ENCODE measurements around the gene TMEM135. TPM values are rescaled to one million over a fixed set of nuclear protein-coding genes. Genes with fewer than 3 reads are reported as not detected.
"Not testable (repeated sequence)": the region's sequence is repeated elsewhere in the genome, so short reads cannot be mapped to it uniquely, and the experiment has no call there.

TMEM135 gene
- total RNA-seq, 4 donors from 2014 or later, result 19.8 to 52.6 (median 38.9) TPM

- no peak for ATAC-seq (ENCODE audit: low FRiP score)
- no peak for TF ChIP-seq CTCF (IDR thresholded peaks at IDR 0.05)
- no peak for DNase-seq (ENCODE audit: low spot score)
Observed at GRCh38 chr11:87139475-87139874, 101.7 kb downstream of the TMEM135 start.

GRCh38 chr11:87141322-87141721 lies 103.6 kb downstream of the TMEM135 start:
- ATAC-seq (ENCODE audit: low FRiP score) (no peak), DNase-seq (ENCODE audit: low spot score) (no peak)
- TF ChIP-seq CTCF (IDR thresholded peaks at IDR 0.05), result no peak

GRCh38 chr11:87141980-87142514 lies 104.3 kb downstream of the TMEM135 start:
- ATAC-seq (ENCODE audit: low FRiP score) (no peak), DNase-seq (ENCODE audit: low spot score) (no peak)
- TF ChIP-seq CTCF (IDR thresholded peaks at IDR 0.05), result no peak

GRCh38 chr11:87142594-87142993 lies 104.9 kb downstream of the TMEM135 start:
- ATAC-seq (ENCODE audit: low FRiP score) (no peak), DNase-seq (ENCODE audit: low spot score) (no peak)
- no peak for TF ChIP-seq CTCF (IDR thresholded peaks at IDR 0.05)

GRCh38 chr11:87143641-87144040 lies 105.9 kb downstream of the TMEM135 start:
- TF ChIP-seq CTCF (IDR thresholded peaks at IDR 0.05), result no peak
- ATAC-seq (ENCODE audit: low FRiP score), result no peak
- no peak for DNase-seq (ENCODE audit: low spot score)

- no peak for DNase-seq (ENCODE audit: low spot score)
- TF ChIP-seq CTCF (IDR thresholded peaks at IDR 0.05), result no peak
- no peak for ATAC-seq (ENCODE audit: low FRiP score)
Observed at GRCh38 chr11:87144252-87144651, 106.5 kb downstream of the TMEM135 start.

GRCh38 chr11:87148749-87149148 lies 111.0 kb downstream of the TMEM135 start:
- ATAC-seq (ENCODE audit: low FRiP score), result no peak
- no peak for TF ChIP-seq CTCF (IDR thresholded peaks at IDR 0.05)
- no peak for DNase-seq (ENCODE audit: low spot score)

GRCh38 chr11:87149782-87150181 lies 112.0 kb downstream of the TMEM135 start:
- DNase-seq (ENCODE audit: low spot score); ATAC-seq (ENCODE audit: low FRiP score): not testable (repeated sequence)

Data from omental fat pad (tissue), 4 donors.